Epidermal melanocyte (primary cell): ENCODE results near the gene C16orf96.

ENCODE experiments used
- DNase-seq: peaks from one replicate; pipeline ENCODE4 v3.0.0; 2011; ENCODE audit warnings: low spot score; ENCODE audit not compliant: insufficient read length

Gene C16orf96

GRCh38 chr16:4525069-4525468, 31.1 kb upstream of the C16orf96 start:
- DNase-seq = no peak

GRCh38 chr16:4525634-4526277, 30.4 kb upstream of the C16orf96 start:
- DNase-seq = no peak

- no peak for DNase-seq
Measured at GRCh38 chr16:4529085-4530060, 26.8 kb upstream of the C16orf96 start.

- DNase-seq = no peak
Measured at GRCh38 chr16:4531811-4532210, 24.3 kb upstream of the C16orf96 start.

- DNase-seq = no peak
Measured at GRCh38 chr16:4532238-4532637, 23.9 kb upstream of the C16orf96 start.

GRCh38 chr16:4533490-4533889, 22.6 kb upstream of the C16orf96 start:
- no peak for DNase-seq

- DNase-seq = no peak
Measured at GRCh38 chr16:4534151-4534790, 21.9 kb upstream of the C16orf96 start.

GRCh38 chr16:4535627-4536108, 20.5 kb upstream of the C16orf96 start:
- no peak for DNase-seq

GRCh38 chr16:4536391-4537106, 19.6 kb upstream of the C16orf96 start:
- no peak for DNase-seq

GRCh38 chr16:4537376-4538343, 18.5 kb upstream of the C16orf96 start:
- DNase-seq = no peak

- peak; percentile 88 for DNase-seq
Measured at GRCh38 chr16:4538350-4539235, 17.5 kb upstream of the C16orf96 start, which contains the start of gene CDIP1. Gene CDIP1 (minus strand): TSS chr16:4538773. CDS start chr16:4514130, 24,643 bp downstream.

GRCh38 chr16:4539716-4540284, 16.3 kb upstream of the C16orf96 start:
- no peak for DNase-seq

GRCh38 chr16:4544473-4544872, 11.7 kb upstream of the C16orf96 start:
- DNase-seq = no peak

GRCh38 chr16:4548124-4548523, 8.0 kb upstream of the C16orf96 start:
- DNase-seq = no peak

GRCh38 chr16:4550591-4550990, 5.5 kb upstream of the C16orf96 start:
- DNase-seq = no peak

- no peak for DNase-seq
Measured at GRCh38 chr16:4552541-4552940, 3.6 kb upstream of the C16orf96 start.

- DNase-seq = no peak
Measured at GRCh38 chr16:4556580-4556979, 440 bp downstream of the C16orf96 start.

GRCh38 chr16:4557973-4558372, 1.8 kb downstream of the C16orf96 start:
- no peak for DNase-seq

GRCh38 chr16:4561596-4561995, 5.5 kb downstream of the C16orf96 start:
- DNase-seq = no peak
